Measurements from ENCODE around the gene TRAPPC3.
A peak's percentile ranks its signal among the peaks of the same experiment; 100 is the strongest.

The TRAPPC3 gene

GRCh38 chr1:36123356-36123755 is 25.9 kb downstream of the TRAPPC3 start:
- TF ChIP-seq, protein P1, sequence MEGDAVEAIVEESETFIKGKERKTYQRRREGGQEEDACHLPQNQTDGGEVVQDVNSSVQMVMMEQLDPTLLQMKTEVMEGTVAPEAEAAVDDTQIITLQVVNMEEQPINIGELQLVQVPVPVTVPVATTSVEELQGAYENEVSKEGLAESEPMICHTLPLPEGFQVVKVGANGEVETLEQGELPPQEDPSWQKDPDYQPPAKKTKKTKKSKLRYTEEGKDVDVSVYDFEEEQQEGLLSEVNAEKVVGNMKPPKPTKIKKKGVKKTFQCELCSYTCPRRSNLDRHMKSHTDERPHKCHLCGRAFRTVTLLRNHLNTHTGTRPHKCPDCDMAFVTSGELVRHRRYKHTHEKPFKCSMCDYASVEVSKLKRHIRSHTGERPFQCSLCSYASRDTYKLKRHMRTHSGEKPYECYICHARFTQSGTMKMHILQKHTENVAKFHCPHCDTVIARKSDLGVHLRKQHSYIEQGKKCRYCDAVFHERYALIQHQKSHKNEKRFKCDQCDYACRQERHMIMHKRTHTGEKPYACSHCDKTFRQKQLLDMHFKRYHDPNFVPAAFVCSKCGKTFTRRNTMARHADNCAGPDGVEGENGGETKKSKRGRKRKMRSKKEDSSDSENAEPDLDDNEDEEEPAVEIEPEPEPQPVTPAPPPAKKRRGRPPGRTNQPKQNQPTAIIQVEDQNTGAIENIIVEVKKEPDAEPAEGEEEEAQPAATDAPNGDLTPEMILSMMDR (IDR thresholded peaks at IDR 0.05; ENCODE audit: extremely low read depth, insufficient read depth, missing control alignments) = no peak
- DNase-seq (ENCODE audit: low spot score) = peak; percentile 64
- in situ Hi-C loops (cut with MboI; ENCODE audit: low pct_unique_long_range_greater_than_20kb, low sequenced_read_pairs, unreplicated experiment) = no loop called here

DNA sequence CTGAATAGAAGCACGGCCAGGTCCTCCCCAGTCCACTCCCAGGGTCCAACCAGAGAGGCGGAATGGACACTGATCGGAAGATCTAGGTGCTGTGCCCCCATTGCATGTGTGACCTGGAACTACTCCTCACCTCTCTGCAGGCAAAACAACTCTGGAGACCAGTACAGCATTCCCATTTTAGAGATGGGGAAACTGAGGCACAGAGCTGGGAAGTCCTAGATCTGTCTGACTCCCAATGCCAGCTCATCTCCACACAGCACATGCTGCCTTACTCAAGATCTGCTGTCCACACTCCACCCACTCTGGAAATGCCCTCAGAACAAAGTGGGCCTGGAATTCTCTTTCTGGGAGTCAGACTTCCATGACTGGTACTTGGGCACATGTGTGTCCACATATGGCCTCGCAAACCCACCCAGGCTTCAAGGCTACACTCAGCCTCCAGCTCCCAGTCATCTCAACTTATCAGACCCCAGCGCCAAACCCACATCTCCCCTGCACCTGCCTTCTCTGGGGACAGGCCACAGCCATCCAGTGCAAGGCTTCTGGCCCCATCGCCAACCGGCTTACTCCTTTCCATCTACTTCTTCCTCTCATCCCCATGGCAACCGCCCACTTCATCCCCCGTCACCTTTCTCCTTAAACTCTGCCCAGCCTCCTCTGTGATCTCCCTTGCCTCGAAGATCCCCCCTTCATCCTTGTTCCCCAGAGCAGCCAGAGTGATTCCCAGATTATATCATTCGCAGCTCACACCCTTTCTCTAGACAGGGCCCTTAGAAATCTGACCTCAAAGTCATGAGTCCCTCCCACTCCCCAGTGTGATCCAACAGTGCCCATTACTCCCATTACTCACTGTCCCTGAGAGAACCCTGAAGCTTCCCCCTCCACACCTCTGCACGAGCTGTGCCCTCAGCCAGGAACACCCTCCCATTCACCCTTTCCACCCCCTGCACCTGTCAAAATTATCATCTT is 26.9 kb downstream of the TRAPPC3 start:
- DNase-seq (ENCODE audit: low spot score) = no peak
- TF ChIP-seq, protein P1 (IDR thresholded peaks at IDR 0.05; ENCODE audit: extremely low read depth, insufficient read depth, missing control alignments) = no peak
- in situ Hi-C loops (cut with MboI; ENCODE audit: low pct_unique_long_range_greater_than_20kb, low sequenced_read_pairs, unreplicated experiment) = no loop called here

GRCh38 chr1:36119456-36119855 is 29.8 kb downstream of the TRAPPC3 start:
- TF ChIP-seq, protein P1 (IDR thresholded peaks at IDR 0.05; ENCODE audit: extremely low read depth, insufficient read depth, missing control alignments) = no peak
- in situ Hi-C loops (cut with MboI; ENCODE audit: low pct_unique_long_range_greater_than_20kb, low sequenced_read_pairs, unreplicated experiment) = no loop called here
- DNase-seq (ENCODE audit: low spot score) = no peak

DNA sequence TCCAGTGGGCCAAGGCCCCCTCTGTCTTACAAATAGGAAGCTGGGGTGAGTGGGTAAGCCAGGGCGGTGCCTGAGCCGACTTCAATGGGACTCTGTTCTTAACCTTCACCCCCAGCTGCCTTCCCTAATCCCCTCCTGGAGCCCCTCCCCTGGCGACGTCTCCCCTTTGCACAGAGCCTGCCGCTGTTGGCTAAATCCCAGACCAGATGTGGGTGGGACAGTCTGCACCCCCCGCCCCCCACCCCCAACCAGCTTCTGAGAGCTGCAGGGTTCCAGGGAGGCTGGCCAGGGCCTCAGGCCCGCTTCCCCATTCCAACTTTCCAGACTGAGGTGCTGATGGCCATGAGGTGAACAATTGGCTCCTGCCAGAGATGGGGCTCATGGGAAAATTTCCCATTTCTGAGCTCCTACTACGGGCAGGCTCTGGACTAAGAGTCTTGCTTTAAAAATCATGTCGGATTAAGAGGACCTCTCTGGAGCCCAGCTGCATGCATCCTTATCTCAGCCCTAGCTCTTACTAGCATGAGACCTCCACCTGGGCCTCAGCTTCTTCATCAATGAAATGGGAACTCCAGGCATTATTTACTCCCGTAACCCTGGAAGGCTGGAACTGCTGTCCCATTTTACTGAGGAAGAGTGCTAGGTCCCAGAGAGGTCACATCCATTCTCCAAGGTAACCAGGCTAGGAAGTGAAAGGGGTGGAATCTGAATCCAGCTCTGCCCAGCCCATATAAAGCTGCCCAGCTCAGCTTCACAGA is 30.7 kb downstream of the TRAPPC3 start:
- no peak for DNase-seq (ENCODE audit: low spot score)
- in situ Hi-C loops (cut with MboI; ENCODE audit: low pct_unique_long_range_greater_than_20kb, low sequenced_read_pairs, unreplicated experiment) = no loop called here
- TF ChIP-seq, protein P1 (IDR thresholded peaks at IDR 0.05; ENCODE audit: extremely low read depth, insufficient read depth, missing control alignments) = no peak

DNA sequence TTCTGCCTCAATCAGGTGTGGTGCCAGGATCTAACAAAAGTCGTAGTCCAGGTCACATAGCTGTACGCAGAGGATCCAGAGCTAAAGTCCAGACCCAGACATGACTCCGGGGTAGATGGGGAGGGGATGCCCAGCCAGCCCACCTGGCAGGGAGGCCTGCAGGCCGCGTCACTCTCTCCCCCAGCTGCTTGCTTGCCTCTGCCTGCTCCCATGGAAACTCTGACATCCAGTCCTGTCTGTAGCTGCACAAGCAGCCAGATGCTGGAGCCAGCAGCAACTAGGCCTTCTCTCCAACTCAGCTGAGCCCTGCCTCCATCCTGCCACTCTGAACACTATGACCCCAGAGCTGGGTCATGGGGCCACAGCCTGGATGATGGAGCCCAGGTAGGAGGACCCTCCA is 32.4 kb downstream of the TRAPPC3 start:
- DNase-seq (ENCODE audit: low spot score) = no peak
- TF ChIP-seq, protein P1 (IDR thresholded peaks at IDR 0.05; ENCODE audit: extremely low read depth, insufficient read depth, missing control alignments) = no peak

GRCh38 chr1:36115931-36116330 is 33.4 kb downstream of the TRAPPC3 start:
- in situ Hi-C loops (cut with MboI; ENCODE audit: low pct_unique_long_range_greater_than_20kb, low sequenced_read_pairs, unreplicated experiment) = no loop called here
- TF ChIP-seq, protein P1 (IDR thresholded peaks at IDR 0.05; ENCODE audit: extremely low read depth, insufficient read depth, missing control alignments) = no peak
- DNase-seq (ENCODE audit: low spot score) = no peak

More for the DNA sequence above, 32.4 kb downstream of the TRAPPC3 start:
- in situ Hi-C loops (cut with MboI; ENCODE audit: low pct_unique_long_range_greater_than_20kb, low sequenced_read_pairs, unreplicated experiment) = no loop called here
